Activated naive CD4-positive, alpha-beta T cell treated with anti-CD3 and anti-CD28 coated beads, Interleukin-2, amount 10 ng/mL, durations not matched to agents 7 days and 5 days (primary cell): Measurements from ENCODE around the gene SHISA3.

ENCODE experiments used
- CTCF ChIA-PET: fragments of 350-600 bp; sonication (Branson Sonifier 250); formaldehyde crosslinking; loops from one replicate; lab custom pipeline; 2021; ENCODE audit warnings: antibody characterized with exemption; lab: Charles Lee
- DNase-seq: peaks from one replicate; pipeline ENCODE4 v3.0.0-alpha.2; 2020
- H3K27ac Mint-ChIP-seq: one replicate; pipeline ENCODE4 v1.8.0; 2021; ENCODE audit warnings: mild to moderate bottlenecking, moderate library complexity, mixed read lengths
- H3K27me3 Mint-ChIP-seq: one replicate; pipeline ENCODE4 v1.8.0; 2021; ENCODE audit warnings: mild to moderate bottlenecking, mixed read lengths
- H3K36me3 Mint-ChIP-seq: one replicate; pipeline ENCODE4 v1.8.0; 2021; ENCODE audit warnings: mixed read lengths
- H3K4me1 Mint-ChIP-seq: one replicate; pipeline ENCODE4 v1.8.0; 2021; ENCODE audit warnings: mixed read lengths
- H3K4me3 Mint-ChIP-seq: one replicate; pipeline ENCODE4 v1.8.0; 2021; ENCODE audit warnings: mild to moderate bottlenecking, moderate library complexity, mixed read lengths
- H3K9me3 Mint-ChIP-seq: one replicate; pipeline ENCODE4 v1.8.0; 2021; ENCODE audit warnings: mixed read lengths

SHISA3 gene

GRCh38 chr4:42399393-42399792, 2.1 kb downstream of the SHISA3 start:
- Mint-ChIP-seq H3K9me3 (no peaks in the 10 kb centered on the region), H3K4me3 (peak overlapping the region; percentile 13), H3K27ac (no peak overlapping the region), H3K4me1 (peaks cover 29% of the 10 kb centered on the region), H3K27me3 (peaks cover 74% of the 10 kb centered on the region), H3K36me3 (no peaks in the 10 kb centered on the region)
- DNase-seq: no peak
- CTCF ChIA-PET: no interaction called here

GRCh38 chr4:42401171-42401570, 3.9 kb downstream of the SHISA3 start:
- CTCF ChIA-PET: interaction anchor here (1.0 kb wide), 1 partner anchor 119 kb away, joined by 3 read pairs; no protein-coding TSS in a partner anchor
- Mint-ChIP-seq H3K9me3 (no peaks in the 10 kb centered on the region), H3K27me3 (peaks cover 63% of the 10 kb centered on the region), H3K36me3 (no peaks in the 10 kb centered on the region), H3K4me1 (peaks cover 29% of the 10 kb centered on the region), H3K27ac (no peak overlapping the region), H3K4me3 (no peak overlapping the region)
- no peak for DNase-seq

- Mint-ChIP-seq H3K4me3 (no peak overlapping the region), H3K9me3 (no peaks in the 10 kb centered on the region), H3K27ac (no peak overlapping the region), H3K27me3 (peaks cover 34% of the 10 kb centered on the region), H3K4me1 (peaks cover 6% of the 10 kb centered on the region), H3K36me3 (no peaks in the 10 kb centered on the region)
- no peak for DNase-seq
- CTCF ChIA-PET: no interaction called here
Observed at GRCh38 chr4:42404001-42404400, 6.7 kb downstream of the SHISA3 start.

GRCh38 chr4:42410446-42410845, 13.2 kb downstream of the SHISA3 start:
- peaks cover 1% of the 10 kb centered on the region for H3K36me3 Mint-ChIP-seq

GRCh38 chr4:42411803-42412202, 14.5 kb downstream of the SHISA3 start:
- CTCF ChIA-PET: no interaction called here

More at GRCh38 chr4:42410446-42410845, 13.2 kb downstream of the SHISA3 start:
- H3K4me3 Mint-ChIP-seq: no peak overlapping the region
- no peaks in the 10 kb centered on the region for H3K4me1 Mint-ChIP-seq
- no peaks in the 10 kb centered on the region for H3K27me3 Mint-ChIP-seq
- DNase-seq: no peak
- CTCF ChIA-PET: interaction anchor here (1.1 kb wide), 1 partner anchor 14 kb away, joined by 3 read pairs; no protein-coding TSS in a partner anchor
- H3K9me3 Mint-ChIP-seq: no peaks in the 10 kb centered on the region
- no peak overlapping the region for H3K27ac Mint-ChIP-seq

GRCh38 chr4:42412251-42412650, 15.0 kb downstream of the SHISA3 start:
- Mint-ChIP-seq H3K4me1 (no peaks in the 10 kb centered on the region), H3K4me3 (no peak overlapping the region), H3K27me3 (no peaks in the 10 kb centered on the region), H3K36me3 (peaks cover 1% of the 10 kb centered on the region), H3K27ac (no peak overlapping the region), H3K9me3 (no peaks in the 10 kb centered on the region)
- CTCF ChIA-PET: no interaction called here
- no peak for DNase-seq

More at GRCh38 chr4:42411803-42412202, 14.5 kb downstream of the SHISA3 start:
- Mint-ChIP-seq H3K4me3 (no peak overlapping the region), H3K27me3 (no peaks in the 10 kb centered on the region), H3K36me3 (peaks cover 1% of the 10 kb centered on the region), H3K27ac (no peak overlapping the region), H3K4me1 (no peaks in the 10 kb centered on the region), H3K9me3 (no peaks in the 10 kb centered on the region)
- DNase-seq: no peak

GRCh38 chr4:42415281-42415680, 18.0 kb downstream of the SHISA3 start:
- H3K36me3 Mint-ChIP-seq: peaks cover 4% of the 10 kb centered on the region

GRCh38 chr4:42416017-42416416, 18.7 kb downstream of the SHISA3 start:
- no peak for DNase-seq
- Mint-ChIP-seq H3K4me3 (no peak overlapping the region), H3K9me3 (no peaks in the 10 kb centered on the region), H3K36me3 (peaks cover 5% of the 10 kb centered on the region), H3K27me3 (no peaks in the 10 kb centered on the region), H3K4me1 (no peaks in the 10 kb centered on the region), H3K27ac (no peak overlapping the region)
- CTCF ChIA-PET: no interaction called here

More at GRCh38 chr4:42415281-42415680, 18.0 kb downstream of the SHISA3 start:
- no peak for DNase-seq
- no peak overlapping the region for H3K27ac Mint-ChIP-seq
- H3K4me3 Mint-ChIP-seq: no peak overlapping the region
- H3K9me3 Mint-ChIP-seq: no peaks in the 10 kb centered on the region
- H3K4me1 Mint-ChIP-seq: no peaks in the 10 kb centered on the region
- CTCF ChIA-PET: no interaction called here
- no peaks in the 10 kb centered on the region for H3K27me3 Mint-ChIP-seq

GRCh38 chr4:42417550-42417949, 20.3 kb downstream of the SHISA3 start:
- no peak for DNase-seq
- CTCF ChIA-PET: no interaction called here
- H3K4me3 Mint-ChIP-seq: no peak overlapping the region

GRCh38 chr4:42420140-42420539, 22.9 kb downstream of the SHISA3 start:
- Mint-ChIP-seq H3K4me3 (no peak overlapping the region), H3K4me1 (no peaks in the 10 kb centered on the region)
- DNase-seq: no peak

More at GRCh38 chr4:42417550-42417949, 20.3 kb downstream of the SHISA3 start:
- Mint-ChIP-seq H3K27ac (no peak overlapping the region), H3K9me3 (no peaks in the 10 kb centered on the region), H3K27me3 (no peaks in the 10 kb centered on the region), H3K36me3 (peaks cover 9% of the 10 kb centered on the region), H3K4me1 (no peaks in the 10 kb centered on the region)

GRCh38 chr4:42425146-42426065, 28.1 kb downstream of the SHISA3 start:
- Mint-ChIP-seq H3K4me3 (no peak overlapping the region), H3K36me3 (peaks cover 5% of the 10 kb centered on the region), H3K9me3 (no peaks in the 10 kb centered on the region), H3K4me1 (no peaks in the 10 kb centered on the region), H3K27ac (no peak overlapping the region), H3K27me3 (no peaks in the 10 kb centered on the region)
- CTCF ChIA-PET: no interaction called here
- no peak for DNase-seq

More at GRCh38 chr4:42420140-42420539, 22.9 kb downstream of the SHISA3 start:
- no peaks in the 10 kb centered on the region for H3K9me3 Mint-ChIP-seq
- H3K36me3 Mint-ChIP-seq: peaks cover 9% of the 10 kb centered on the region
- CTCF ChIA-PET: no interaction called here
- H3K27me3 Mint-ChIP-seq: no peaks in the 10 kb centered on the region
- H3K27ac Mint-ChIP-seq: no peak overlapping the region

- no peak for DNase-seq
- no peaks in the 10 kb centered on the region for H3K4me1 Mint-ChIP-seq
- no peak overlapping the region for H3K4me3 Mint-ChIP-seq
- no peaks in the 10 kb centered on the region for H3K9me3 Mint-ChIP-seq
- H3K27ac Mint-ChIP-seq: no peak overlapping the region
- no peaks in the 10 kb centered on the region for H3K27me3 Mint-ChIP-seq
- H3K36me3 Mint-ChIP-seq: peaks cover 5% of the 10 kb centered on the region
- CTCF ChIA-PET: no interaction called here
Observed at GRCh38 chr4:42428036-42428435, 30.7 kb downstream of the SHISA3 start.

GRCh38 chr4:42436928-42437565, 39.8 kb downstream of the SHISA3 start:
- DNase-seq: no peak
- Mint-ChIP-seq H3K9me3 (no peaks in the 10 kb centered on the region), H3K4me3 (no peak overlapping the region), H3K27ac (no peak overlapping the region), H3K27me3 (no peaks in the 10 kb centered on the region), H3K36me3 (peaks cover 11% of the 10 kb centered on the region), H3K4me1 (no peaks in the 10 kb centered on the region)
- CTCF ChIA-PET: no interaction called here

- Mint-ChIP-seq H3K4me3 (no peak overlapping the region), H3K9me3 (no peaks in the 10 kb centered on the region), H3K36me3 (peaks cover 10% of the 10 kb centered on the region), H3K4me1 (no peaks in the 10 kb centered on the region), H3K27me3 (no peaks in the 10 kb centered on the region), H3K27ac (no peak overlapping the region)
- DNase-seq: no peak
- CTCF ChIA-PET: no interaction called here
Observed at GRCh38 chr4:42440083-42440482, 42.8 kb downstream of the SHISA3 start.
